NCI-H187 treated with DMSO at 0.1 percent for 48 hours (cell line): ENCODE results near the gene STARD8.
"Not testable (repeated sequence)": the region's sequence is repeated elsewhere in the genome, so short reads cannot be mapped to it uniquely, and the experiment has no call there.

Experiments used
- DNase-seq: peaks from one replicate; lab custom pipeline; 2025; lab: John Stamatoyannopoulos, UW

STARD8 gene

DNA sequence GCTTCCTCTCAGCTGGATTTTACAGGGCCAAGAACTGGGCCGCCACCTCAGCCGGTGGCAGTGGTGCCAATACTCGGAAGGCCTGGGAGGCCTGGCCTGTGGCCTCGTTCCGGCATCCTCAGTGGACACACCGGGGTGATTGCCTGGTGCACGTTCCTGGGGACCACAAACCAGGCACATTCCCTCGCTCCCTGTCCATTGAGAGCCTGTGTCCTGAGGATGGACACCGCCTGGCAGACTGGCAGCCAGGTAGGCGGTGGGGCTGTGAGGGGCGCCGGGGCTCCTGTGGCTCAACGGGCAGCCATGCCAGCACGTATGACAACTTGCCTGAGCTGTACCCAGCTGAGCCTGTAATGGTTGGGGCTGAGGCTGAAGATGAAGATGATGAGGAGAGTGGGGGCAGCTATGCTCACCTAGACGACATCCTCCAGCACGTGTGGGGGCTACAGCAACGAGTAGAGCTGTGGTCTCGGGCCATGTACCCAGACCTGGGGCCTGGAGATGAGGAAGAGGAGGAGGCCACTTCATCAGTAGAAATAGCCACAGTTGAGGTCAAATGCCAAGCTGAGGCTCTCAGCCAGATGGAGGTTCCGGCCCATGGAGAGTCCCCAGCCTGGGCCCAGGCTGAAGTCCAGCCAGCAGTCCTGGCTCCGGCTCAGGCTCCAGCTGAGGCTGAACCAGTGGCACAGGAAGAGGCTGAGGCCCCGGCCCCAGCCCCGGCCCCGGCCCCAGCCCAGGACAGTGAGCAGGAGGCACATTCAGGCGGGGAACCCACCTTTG, 70.4 kb downstream of the STARD8 start:
- DNase-seq = no peak

DNA sequence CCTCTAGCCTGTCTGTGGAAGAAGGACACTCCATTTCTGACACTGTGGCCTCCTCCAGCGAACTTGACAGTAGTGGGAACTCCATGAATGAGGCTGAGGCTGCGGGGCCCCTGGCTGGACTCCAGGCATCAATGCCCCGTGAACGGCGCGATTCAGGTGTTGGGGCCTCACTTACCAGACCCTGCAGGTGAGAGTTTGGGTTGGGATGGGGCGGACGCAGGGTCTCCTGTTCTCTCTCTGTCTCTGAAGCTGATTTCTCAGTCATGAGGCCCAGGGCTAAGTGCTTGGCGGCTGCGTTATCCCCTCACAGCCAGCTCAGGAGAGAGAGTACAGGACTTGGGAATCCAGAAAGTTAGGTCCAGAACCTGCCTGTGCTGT, 71.0 kb downstream of the STARD8 start:
- DNase-seq = no peak

DNA sequence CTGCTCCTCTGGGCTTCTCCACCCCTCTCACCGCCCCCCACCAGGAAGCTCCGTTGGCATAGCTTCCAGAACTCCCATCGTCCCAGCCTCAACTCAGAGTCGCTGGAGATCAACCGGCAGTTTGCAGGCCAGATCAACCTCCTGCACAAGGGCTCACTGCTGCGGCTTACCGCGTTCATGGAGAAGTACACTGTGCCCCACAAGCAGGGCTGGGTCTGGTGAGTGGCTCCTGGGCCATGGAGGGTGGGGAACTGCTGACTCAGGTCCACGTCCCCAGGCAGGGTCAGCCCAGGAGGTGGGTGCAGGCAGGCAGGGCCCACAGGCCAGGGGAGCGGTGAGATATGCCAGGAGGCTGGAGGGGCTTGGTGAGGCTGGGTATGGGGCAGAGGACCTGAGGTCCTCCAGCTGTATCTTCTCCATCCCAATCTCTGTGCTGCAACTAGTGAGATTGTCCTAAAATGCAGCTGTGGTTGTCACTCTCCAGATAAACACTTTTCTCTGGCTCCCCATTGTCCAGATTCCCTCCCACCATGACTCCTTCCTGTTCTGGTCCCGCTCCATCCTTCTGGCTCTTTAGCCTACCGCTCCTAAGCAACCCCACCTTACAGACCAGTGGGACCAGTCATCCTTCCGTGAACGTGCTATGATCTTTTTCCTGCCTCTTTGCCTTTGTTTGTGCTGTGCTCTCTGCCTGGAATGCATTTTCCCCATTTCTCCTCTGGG, 71.9 kb downstream of the STARD8 start:
- no peak for DNase-seq

- DNase-seq = no peak
Measured at GRCh38 chrX:68719904-68720614, 72.6 kb downstream of the STARD8 start.

GRCh38 chrX:68720851-68721250, 73.4 kb downstream of the STARD8 start:
- DNase-seq = no peak

GRCh38 chrX:68721546-68721945, 74.1 kb downstream of the STARD8 start:
- no peak for DNase-seq

- DNase-seq = no peak
Measured at GRCh38 chrX:68721991-68722860, 74.8 kb downstream of the STARD8 start.

GRCh38 chrX:68723491-68724155, 76.2 kb downstream of the STARD8 start:
- DNase-seq = no peak

GRCh38 chrX:68724531-68725020, 77.1 kb downstream of the STARD8 start:
- no peak for DNase-seq

- DNase-seq = no peak
Measured at GRCh38 chrX:68725756-68726365, 78.4 kb downstream of the STARD8 start.

- DNase-seq = no peak
Measured at GRCh38 chrX:68726366-68726765, 78.9 kb downstream of the STARD8 start.

DNA sequence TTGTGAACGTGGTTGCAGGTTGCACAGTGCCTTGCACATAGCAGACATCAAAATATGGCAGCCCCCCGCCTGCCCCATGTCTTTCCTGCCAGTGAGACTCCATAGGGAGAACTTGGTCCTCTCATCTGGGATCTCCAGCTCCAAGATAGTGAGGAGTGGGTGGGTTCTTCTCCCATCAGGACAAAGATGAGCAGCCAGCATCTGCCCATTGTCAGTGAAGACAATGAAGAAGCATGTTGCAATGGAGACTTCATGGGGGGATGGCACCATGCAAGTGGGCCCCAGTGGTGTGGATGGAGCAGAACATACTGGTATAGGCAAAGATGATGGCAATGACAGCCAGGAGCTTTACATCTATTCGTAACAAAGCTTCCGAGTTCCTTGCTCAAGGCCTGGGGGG, 80.2 kb downstream of the STARD8 start:
- DNase-seq = no peak

GRCh38 chrX:68728186-68728585, 80.7 kb downstream of the STARD8 start:
- DNase-seq = no peak

DNA sequence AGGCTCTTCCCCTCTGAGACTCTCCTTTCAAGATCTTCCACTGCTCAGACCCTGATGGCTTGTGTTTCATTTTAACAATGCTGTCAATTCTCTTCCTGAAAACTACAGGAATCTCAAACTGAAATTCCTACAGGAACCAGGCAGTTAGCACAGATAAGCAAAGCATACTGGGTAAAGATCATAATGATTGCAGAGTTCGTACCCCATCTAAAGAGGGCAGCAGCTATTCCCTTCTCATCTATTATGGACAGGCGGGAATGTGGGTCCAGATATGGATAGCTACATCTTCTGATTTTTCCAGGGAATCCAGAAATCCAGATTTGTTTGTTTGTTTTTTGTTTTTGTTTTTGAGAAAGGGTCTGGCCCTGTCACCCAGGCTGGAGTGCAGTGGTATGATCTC, 83.8 kb downstream of the STARD8 start:
- no peak for DNase-seq

DNA sequence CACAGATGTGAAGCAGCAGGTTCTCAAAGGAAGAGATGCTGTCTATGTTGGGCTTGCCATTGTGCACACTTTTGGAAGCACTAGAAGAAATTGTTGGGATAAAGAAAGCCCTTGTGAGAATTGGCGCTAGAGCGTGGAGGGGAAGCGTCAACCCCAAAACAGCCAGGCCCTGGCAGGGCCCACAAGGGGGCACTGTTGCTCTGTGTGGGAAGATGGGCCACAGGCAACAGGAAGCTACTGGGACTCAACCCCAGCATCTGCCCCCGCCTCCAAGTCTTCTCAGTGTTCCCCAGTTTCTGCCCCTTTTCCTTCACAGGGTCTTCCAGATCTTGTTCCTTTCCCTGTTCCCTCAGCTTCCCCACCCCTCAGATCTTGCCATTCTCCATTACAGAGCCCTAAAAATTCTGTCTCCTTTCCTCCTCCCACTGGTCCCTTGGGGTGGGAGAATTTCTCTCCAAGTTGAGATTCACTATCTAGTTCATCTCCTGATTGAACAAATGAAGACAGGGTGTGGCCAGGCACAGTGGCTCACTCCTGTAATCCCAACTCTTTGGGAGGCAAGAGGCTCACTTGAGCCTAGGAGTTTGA, 85.5 kb downstream of the STARD8 start:
- no peak for DNase-seq

DNA sequence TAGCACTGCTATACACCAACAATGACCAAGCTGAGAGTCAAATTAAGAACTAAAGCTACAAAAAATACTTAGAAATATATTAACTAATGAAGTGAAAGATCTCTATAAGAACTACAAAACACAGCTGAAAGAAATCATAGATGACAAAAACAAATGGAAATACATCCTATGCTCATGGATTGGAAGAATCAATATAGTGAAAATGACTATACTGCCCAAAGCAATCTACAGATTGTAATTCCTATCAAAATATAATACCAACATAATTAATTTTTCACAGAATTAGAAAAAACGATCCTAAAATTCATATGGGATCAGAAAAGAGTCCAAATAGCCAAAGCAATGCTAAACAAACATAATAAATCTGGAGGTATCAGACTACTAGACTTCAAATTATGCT, 87.8 kb downstream of the STARD8 start:
- DNase-seq = no peak

DNA sequence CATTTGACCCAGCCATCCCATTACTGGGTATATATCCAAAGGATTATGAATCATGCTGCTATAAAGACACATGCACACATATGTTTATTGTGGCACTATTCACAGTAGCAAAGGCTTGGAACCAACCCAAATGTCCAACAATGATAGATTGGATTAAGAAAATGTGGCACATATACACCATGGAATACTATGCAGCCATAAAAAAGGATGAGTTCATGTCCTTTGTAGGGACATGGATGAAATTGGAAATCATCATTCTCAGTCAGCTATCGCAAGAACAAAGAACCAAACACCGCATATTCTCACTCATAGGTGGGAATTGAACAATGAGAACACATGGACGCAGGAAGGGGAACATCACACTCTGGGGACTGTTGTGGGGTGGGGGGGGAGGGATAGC, 94.4 kb downstream of the STARD8 start:
- not testable (repeated sequence) for DNase-seq

DNA sequence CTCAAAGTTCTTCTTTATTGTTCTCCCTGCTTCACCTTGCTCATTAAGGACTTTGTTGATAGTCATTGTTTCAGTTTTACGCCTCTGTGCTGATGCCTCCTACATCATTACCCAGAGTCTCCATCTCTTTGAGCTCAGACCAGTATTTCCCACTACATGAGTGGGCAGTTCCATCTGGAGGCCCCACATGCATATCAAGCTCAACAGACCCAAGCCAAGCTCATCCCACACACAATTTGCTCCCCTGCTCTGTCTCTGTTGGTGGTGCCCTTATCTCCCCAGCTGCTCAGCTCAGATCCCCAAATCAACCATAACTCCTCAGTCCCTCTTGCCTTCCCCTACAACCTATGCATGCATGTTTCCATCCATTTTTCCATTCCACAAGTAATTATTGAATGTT, 96.3 kb downstream of the STARD8 start:
- no peak for DNase-seq

DNA sequence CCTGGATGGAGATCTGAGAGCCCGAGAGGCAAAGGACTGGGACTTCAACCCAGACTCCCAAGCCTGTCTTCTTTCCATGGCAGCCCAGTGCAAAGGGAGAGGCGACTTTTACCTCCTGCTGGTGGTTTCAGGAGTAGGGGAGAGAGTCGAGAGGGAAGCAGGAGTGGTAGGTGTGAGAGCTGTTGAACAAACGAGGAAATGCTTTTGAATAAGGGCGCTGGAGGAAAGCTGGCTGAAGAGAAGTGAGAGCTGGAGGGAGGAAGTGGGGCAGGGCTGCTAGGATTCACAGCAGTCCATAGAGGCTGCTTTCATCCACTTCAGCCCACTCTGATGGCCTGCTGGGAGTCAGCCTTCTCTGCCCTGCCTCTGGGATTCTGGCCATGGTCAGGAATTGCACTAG, 99.5 kb downstream of the STARD8 start:
- DNase-seq = no peak

- DNase-seq = no peak
Measured at GRCh38 chrX:68748030-68748429, 100.6 kb downstream of the STARD8 start.
